Measurements from ENCODE around the gene OTULINL.

DNA sequence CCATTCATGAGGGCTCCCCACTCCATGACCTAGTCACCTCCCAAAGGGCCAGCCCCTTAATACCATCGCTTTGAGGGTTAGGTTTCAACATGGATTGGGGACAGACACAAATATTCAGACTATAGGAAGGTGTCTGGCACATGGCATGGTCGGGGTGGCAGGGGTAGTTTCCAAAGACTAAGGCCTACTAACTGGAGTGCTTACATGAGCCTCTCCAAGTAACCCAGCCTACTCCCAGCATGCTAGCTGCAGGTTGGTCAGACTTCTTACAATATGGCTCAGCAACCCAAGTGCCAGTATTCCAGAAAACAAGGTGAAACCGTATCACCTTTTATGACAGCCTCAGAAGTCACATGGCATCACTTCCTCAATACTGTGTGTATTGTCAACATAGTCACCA is 19.9 kb upstream of the OTULINL start:
- TF ChIP-seq, protein P1, sequence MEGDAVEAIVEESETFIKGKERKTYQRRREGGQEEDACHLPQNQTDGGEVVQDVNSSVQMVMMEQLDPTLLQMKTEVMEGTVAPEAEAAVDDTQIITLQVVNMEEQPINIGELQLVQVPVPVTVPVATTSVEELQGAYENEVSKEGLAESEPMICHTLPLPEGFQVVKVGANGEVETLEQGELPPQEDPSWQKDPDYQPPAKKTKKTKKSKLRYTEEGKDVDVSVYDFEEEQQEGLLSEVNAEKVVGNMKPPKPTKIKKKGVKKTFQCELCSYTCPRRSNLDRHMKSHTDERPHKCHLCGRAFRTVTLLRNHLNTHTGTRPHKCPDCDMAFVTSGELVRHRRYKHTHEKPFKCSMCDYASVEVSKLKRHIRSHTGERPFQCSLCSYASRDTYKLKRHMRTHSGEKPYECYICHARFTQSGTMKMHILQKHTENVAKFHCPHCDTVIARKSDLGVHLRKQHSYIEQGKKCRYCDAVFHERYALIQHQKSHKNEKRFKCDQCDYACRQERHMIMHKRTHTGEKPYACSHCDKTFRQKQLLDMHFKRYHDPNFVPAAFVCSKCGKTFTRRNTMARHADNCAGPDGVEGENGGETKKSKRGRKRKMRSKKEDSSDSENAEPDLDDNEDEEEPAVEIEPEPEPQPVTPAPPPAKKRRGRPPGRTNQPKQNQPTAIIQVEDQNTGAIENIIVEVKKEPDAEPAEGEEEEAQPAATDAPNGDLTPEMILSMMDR (IDR thresholded peaks at IDR 0.05; ENCODE audit: insufficient read depth, low read length, poor library complexity, severe bottlenecking) = no peak
- TF ChIP-seq EZH2phosphoT487 (conservative IDR thresholded peaks at IDR 0.05; ENCODE audit: low read length) = no peak

All from SU-DHL-6 (cell line).